Pancreas (tissue), 10 donors: ENCODE data around the gene PHLDB3. TPM values are rescaled to one million over a fixed set of nuclear protein-coding genes. Genes with fewer than 3 reads are reported as not detected.

Experiments
- ATAC-seq, 4 donors: fragments of 200-7000 bp; cut with Tn5 transposase; one replicate each; pipeline versions ENCODE4 v1.8.0 to v1.9.1; 2020; ENCODE audit warnings: mild to moderate bottlenecking in 4 of 4, moderate library complexity in 4 of 4
- DNase-seq, 6 donors: peaks; one replicate each; pipeline ENCODE4 v3.0.0-alpha.2; 2020
- FAIRE-seq: peaks from 2 replicates; lab custom pipeline; 2012; peaks lifted over from hg19 to GRCh38; lab: Jason Lieb, UNC
- H3K27ac ChIP-seq, 4 donors: fragments of 200-600 bp; sonication (generic); 1 replicate in 3 of 4; 2 replicates in 1 of 4; pipeline versions ENCODE4 v1.5.0 to v1.8.0; 2020
- H3K27me3 ChIP-seq, 4 donors: fragments of 200-600 bp; one replicate each; pipeline ENCODE4 v1.8.0; 2021
- H3K36me3 ChIP-seq, 3 donors: fragments of 200-600 bp; sonication (generic) in 1 of 3; one replicate each; pipeline versions ENCODE4 v1.5.0 to v1.8.0; 2020 to 2021
- H3K4me1 ChIP-seq, 3 donors: fragments of 200-600 bp; one replicate each; pipeline ENCODE4 v1.8.0; 2021
- H3K4me3 ChIP-seq, 4 donors: fragments of 200-600 bp; sonication (generic) in 2 of 4; one replicate each; pipeline versions ENCODE4 v1.5.0 to v1.8.0; 2020 to 2021
- H3K9me3 ChIP-seq, 4 donors: fragments of 200-600 bp; one replicate each; pipeline ENCODE4 v1.8.0; 2021
- WGBS, 2 donors: extraction: QIAGEN DNeasy Blood & Tissue Kit; methylation state at CpG; one replicate each; pipeline ENCODE4 v1.1.7; 2013; 5-methylcytosine and 5-hydroxymethylcytosine counted together
- intact Hi-C, 3 donors: fragments of 100-400 bp; cut with DNase I; formaldehyde crosslinking; loops; one replicate each; pipeline versions ENCODE4 v1.11.1 to v1.14.2; 2022
- polyA plus RNA-seq, 2 donors: library from polyadenylated mRNA; stranded (reverse); fragments of 200-250 nt; gene quantifications; one replicate each; pipeline ENCODE4 v1.2.3, GENCODE V29; 2013
- total RNA-seq, 6 donors: library from RNA; stranded (reverse); fragmentation: NEBNext Ultra II Directional in 4 of 6; extraction: Animal tissue kit (Norgen Biotek cat#: 25700) in 4 of 6; gene quantifications; one replicate each; pipeline versions ENCODE4 v1.2.1 to v1.2.4, GENCODE V29; 2021 to 2023
- TF ChIP-seq, protein P1 (sequence below), 4 donors: fragments of 200-600 bp; sonication (generic) in 3 of 4; IDR thresholded peaks; one replicate each; pipeline versions ENCODE4 v1.5.0 to v1.8.0; 2021; ENCODE audit warnings: antibody characterized with exemption in 4 of 4
- donor health status: healthy with polysubstance abuse.
- donor health status: DM: no; HTN: no; CAD: no; lungs with moderate emphysema.
- donor health status: DM: no; HTN: no; CAD: no.
- donor health status: control.
- donor health status: control.
- donor health status: Bipolar disorder and iron deficiency.
- donor health status: DM: yes; HTN: yes; CAD: no.
- donor health status: DM: no; HTN: no; CAD: no.
- donor health status: DM: no; HTN: no; CAD: no.
- donor health status: DM: yes; HTN: yes; CAD: no.

PHLDB3 gene
- total and polyA plus RNA-seq, 8 donors: 7.2 to 33.7 (median 10.7) TPM

DNA sequence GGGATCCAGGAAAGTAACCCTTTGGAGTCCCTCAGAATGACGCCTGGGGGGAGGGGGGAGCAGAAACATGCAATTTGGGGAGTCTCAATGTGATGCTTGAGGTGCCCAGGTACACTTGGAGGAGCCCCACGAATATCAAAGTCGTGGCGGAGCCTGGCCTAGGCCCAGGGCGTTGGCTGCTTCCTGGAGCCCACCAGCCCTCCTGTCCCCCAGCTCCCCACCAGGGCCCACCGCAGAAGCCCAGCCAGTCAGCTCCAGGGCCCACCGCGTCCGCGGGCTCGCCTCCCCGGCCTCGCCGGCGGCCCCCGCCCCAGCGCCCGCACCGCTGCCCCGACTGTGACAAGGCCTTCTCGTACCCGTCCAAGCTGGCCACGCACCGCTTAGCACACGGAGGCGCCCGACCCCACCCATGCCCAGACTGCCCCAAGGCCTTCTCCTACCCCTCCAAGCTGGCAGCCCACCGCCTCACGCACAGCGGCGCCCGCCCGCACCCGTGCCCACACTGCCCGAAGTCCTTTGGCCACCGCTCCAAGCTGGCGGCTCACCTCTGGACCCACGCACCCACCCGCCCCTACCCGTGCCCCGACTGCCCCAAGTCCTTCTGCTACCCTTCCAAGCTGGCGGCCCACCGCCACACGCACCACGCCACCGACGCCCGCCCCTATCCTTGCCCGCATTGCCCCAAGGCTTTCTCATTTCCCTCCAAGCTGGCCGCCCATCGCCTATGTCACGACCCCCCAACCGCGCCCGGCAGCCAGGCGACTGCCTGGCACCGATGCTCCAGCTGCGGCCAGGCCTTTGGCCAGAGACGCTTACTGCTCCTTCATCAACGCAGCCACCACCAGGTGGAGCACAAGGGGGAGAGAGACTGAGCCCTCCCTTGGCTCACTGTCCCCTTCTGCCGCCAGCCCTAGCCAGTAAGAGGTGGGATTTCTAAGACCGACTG lies 30.5 kb upstream of the PHLDB3 start:
- peak; percentile 60 to 85 (median 72) for DNase-seq
- no peak for FAIRE-seq
- Histone ChIP-seq H3K27me3 (no peaks in the 10 kb centered on the region), H3K36me3 (no peaks in the 10 kb centered on the region), H3K27ac (peak overlapping the region in 1 of 4 donors; percentile 86), H3K4me3 (no peak overlapping the region), H3K9me3 (no peaks in the 10 kb centered on the region), H3K4me1 (peaks cover 0 to 7% (median 0%) of the 10 kb centered on the region in 3 donors)
- TF ChIP-seq, protein P1, sequence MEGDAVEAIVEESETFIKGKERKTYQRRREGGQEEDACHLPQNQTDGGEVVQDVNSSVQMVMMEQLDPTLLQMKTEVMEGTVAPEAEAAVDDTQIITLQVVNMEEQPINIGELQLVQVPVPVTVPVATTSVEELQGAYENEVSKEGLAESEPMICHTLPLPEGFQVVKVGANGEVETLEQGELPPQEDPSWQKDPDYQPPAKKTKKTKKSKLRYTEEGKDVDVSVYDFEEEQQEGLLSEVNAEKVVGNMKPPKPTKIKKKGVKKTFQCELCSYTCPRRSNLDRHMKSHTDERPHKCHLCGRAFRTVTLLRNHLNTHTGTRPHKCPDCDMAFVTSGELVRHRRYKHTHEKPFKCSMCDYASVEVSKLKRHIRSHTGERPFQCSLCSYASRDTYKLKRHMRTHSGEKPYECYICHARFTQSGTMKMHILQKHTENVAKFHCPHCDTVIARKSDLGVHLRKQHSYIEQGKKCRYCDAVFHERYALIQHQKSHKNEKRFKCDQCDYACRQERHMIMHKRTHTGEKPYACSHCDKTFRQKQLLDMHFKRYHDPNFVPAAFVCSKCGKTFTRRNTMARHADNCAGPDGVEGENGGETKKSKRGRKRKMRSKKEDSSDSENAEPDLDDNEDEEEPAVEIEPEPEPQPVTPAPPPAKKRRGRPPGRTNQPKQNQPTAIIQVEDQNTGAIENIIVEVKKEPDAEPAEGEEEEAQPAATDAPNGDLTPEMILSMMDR (IDR thresholded peaks at IDR 0.05): peak in 3 of 4 donors; percentile 14 to 44 (median 21)
- ATAC-seq: no peak
- WGBS, 2 donors: 48 to 60% methylated on average over 43 to 62 of the region's 62 CpGs
- intact Hi-C loops: no loop called here

DNA sequence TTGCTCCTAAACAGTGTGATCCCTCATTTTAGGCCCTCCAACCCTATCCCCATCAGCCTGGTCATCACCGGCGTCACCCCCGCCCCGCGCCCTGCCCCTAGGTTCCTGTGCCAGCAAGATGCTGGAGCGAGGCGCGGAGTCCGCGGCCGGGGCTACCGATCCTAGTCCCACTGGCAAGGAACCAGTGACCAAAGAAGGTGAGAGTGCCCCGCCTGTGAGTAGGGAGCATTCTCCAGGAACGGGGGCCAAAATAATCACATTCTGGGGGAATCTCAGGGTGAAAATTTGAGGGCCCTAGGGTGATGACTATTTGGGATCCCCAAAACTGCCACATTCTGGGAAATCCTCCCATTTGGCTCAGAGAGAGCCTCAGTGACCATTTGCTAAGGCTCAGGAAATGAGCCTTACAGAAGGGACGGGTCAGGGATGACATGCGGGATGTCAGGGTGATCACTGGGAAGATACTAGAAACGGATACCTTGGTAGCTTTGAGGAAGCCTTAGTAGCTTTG lies 29.8 kb upstream of the PHLDB3 start:
- intact Hi-C loops: no loop called here
- TF ChIP-seq, protein P1 (IDR thresholded peaks at IDR 0.05): no peak
- peaks cover 0 to 7% (median 0%) of the 10 kb centered on the region in 3 donors for H3K4me1 ChIP-seq
- H3K36me3 ChIP-seq: no peaks in the 10 kb centered on the region
- H3K4me3 ChIP-seq: peak overlapping the region in 2 of 4 donors; percentile 51 to 56
- 18 to 25% methylated on average over 17 of the region's 17 CpGs for WGBS, 2 donors
- FAIRE-seq: no peak
- H3K27ac ChIP-seq: peak overlapping the region in 2 of 4 donors; percentile 79 to 86
- peak in 1 of 6 donors; percentile 79 for DNase-seq
- no peaks in the 10 kb centered on the region for H3K9me3 ChIP-seq
- H3K27me3 ChIP-seq: no peaks in the 10 kb centered on the region
- no peak for ATAC-seq

DNA sequence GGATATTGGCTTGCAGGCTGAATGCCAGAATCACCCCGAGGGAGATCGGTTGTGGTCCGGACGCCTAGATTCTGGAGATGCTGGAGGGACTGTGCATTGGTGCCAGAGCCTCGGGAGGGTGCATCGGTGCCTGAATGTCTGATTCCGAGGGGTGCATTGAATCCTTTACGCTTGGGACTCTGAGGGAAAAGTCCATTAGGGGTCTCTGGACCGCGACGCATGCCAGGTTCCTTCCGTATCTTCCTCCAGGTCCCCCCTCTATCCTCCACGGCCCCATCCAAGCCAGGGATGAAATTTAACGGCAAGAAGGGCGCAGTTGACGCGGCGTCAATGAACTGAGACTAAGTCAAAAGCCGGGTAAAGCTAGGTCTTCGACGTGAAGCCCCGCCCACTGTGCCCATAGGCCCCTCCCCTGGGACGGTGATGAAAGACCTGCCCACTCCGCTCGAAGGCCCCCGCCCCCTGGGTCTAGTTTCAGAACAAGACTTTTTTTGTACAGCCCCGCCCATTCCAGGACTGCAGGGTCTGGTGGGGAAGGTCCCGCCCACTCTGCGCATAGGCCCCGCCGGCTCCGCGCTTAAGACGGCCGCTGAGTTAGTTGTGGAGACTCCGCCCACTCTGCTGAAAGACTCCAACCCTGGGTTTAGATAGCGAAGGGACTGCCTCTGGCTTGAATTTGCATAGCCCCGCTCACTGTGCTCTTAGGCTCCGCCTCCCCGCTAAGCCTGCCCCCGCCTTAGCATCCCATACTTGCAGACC lies 29.2 kb upstream of the PHLDB3 start:
- DNase-seq: peak; percentile 95 to 100 (median 97)
- WGBS, 2 donors: 0 to 1% methylated on average over 41 of the region's 41 CpGs
- ATAC-seq: peak; percentile 71 to 90 (median 80)
- Histone ChIP-seq H3K4me1 (peaks cover 0 to 7% (median 0%) of the 10 kb centered on the region in 3 donors), H3K4me3 (peak overlapping the region; percentile 16 to 56 (median 46)), H3K9me3 (no peaks in the 10 kb centered on the region), H3K27me3 (no peaks in the 10 kb centered on the region), H3K36me3 (no peaks in the 10 kb centered on the region), H3K27ac (peak overlapping the region; percentile 51 to 86 (median 72))
- FAIRE-seq: peak; percentile 98
- TF ChIP-seq, protein P1 (IDR thresholded peaks at IDR 0.05): no peak
- intact Hi-C loops: no loop called here

DNA sequence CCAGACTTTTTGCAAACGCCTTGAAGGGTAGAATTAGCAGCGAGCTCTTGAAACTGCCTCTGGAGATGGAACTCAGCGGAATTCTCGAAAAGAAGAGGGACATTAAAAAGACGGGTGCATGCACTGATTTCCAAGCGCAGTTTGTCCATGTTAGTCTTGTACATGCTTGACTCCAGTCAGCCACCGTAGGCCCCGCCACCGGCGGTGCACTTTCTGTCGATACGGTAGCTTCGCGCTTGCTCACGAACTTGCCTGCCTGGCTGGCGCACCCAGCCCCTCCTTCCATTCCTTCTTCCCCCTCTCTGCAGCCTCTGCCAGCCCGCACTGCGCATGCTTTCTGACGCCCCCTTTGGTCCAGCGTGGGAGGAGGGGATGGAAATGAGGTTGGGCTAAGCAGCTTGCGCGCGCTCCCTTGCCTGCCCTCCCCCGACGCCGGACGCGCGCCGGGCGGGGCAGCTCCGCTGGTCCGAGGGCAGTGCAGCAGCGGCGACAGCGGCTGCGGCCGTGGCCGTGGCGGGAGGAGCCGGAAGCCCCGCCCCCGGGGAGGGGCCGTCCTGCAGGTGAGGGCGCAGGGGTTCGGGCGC lies 28.5 kb upstream of the PHLDB3 start, which contains the start of gene ZNF575:
Gene ZNF575, plus strand, starts transcription at position 227 of the 584 bp plus-strand sequence. CDS start 1,235 bp downstream, outside the sequence.
- no peaks in the 10 kb centered on the region for H3K36me3 ChIP-seq
- FAIRE-seq: peak; percentile 49
- peaks cover 0 to 7% (median 0%) of the 10 kb centered on the region in 3 donors for H3K4me1 ChIP-seq
- intact Hi-C loops: no loop called here
- WGBS, 2 donors: 0 to 1% methylated on average over 46 to 47 of the region's 47 CpGs
- H3K27me3 ChIP-seq: no peaks in the 10 kb centered on the region
- peak; percentile 76 to 86 (median 80) for ATAC-seq
- H3K9me3 ChIP-seq: no peaks in the 10 kb centered on the region
- H3K27ac ChIP-seq: peak within 1 kb of the TSS; percentile 51 to 86 (median 72)
- DNase-seq: peak; percentile 89 to 95 (median 90)
- peak within 1 kb of the TSS; percentile 16 to 56 (median 46) for H3K4me3 ChIP-seq
- TF ChIP-seq, protein P1 (IDR thresholded peaks at IDR 0.05): no peak
